ENCODE data around the gene SEMA3B. TPM values are rescaled to one million over a fixed set of nuclear protein-coding genes. Genes with fewer than 3 reads are reported as not detected.
A peak's percentile ranks its signal among the peaks of the same experiment; 100 is the strongest.
"Not testable (repeated sequence)": the region's sequence is repeated elsewhere in the genome, so short reads cannot be mapped to it uniquely, and the experiment has no call there.

SEMA3B gene
- total RNA-seq, 1 donor from 2014 or later = 22.1 TPM

GRCh38 chr3:50312041-50312440, 43.1 kb downstream of the SEMA3B start:
- DNase-seq (ENCODE audit: low spot score) = not testable (repeated sequence)

DNA sequence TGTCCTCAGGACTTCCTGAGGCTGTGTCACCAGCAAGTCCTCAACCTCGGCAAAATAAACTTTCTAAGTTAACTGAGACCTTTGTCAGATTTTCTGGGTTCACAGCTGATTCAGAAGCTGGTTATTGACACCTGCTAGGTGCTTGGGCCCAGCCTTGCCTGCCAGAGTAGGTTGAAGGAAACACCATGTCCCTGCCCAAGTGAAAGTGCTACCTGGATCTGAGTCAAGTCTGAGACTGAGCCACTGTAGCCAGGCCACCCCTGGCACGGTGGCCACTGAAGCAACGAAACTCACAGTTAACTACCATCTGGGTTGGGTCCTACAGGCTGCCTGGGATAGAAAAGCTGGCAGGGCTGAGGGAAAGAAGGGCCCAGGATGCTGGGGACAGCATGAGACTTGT, 45.4 kb downstream of the SEMA3B start:
- no peak for DNase-seq (ENCODE audit: low spot score)

DNA sequence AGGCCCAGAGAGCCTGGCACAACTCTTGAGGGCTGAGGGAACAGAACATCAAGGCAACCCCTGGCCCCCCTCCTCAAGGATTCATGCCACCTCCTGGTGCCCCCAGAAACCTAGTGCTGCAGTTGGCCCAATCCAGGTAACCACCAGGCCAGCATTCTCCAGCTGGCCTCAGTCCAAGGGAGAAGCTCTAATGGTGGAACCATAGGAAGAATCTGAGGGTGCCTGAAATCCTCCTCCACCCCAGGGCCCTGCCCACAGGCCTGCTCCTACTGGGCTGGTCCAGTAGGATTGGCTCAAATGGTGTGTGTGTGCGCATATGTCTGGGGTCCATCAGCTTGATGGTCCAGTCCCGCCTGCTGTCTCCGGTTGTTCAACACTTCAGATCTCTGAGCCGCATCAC, 45.9 kb downstream of the SEMA3B start:
- no peak for DNase-seq (ENCODE audit: low spot score)

DNA sequence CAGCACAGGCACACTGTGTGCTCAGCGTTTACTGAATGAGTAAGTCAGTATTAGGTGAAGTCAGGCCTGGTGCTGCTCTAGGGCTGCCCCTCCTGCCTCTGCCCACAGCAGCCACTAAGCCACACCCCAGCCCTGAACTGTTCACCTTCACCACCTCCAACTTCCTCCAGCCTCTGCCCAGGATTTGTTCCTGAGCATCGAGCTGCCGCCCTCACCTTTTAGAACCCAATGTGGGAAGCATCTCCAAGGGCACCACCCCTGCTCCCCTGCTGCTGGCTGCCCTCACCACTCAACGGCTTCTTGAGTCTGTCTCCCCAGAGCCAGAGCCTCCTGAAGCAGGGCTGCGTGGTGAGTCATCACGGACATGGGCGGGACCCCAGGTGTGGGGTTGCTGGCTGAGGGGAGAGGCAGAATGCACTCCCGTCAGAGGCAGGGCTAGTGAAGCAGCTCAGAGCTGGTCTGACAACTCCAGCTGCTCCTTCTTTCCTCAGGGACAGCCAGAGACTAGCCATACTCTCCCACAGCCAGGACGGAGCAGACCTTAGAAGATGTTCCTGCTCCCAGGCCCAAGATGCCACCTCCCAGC, 47.8 kb downstream of the SEMA3B start:
- no peak for DNase-seq (ENCODE audit: low spot score)

DNA sequence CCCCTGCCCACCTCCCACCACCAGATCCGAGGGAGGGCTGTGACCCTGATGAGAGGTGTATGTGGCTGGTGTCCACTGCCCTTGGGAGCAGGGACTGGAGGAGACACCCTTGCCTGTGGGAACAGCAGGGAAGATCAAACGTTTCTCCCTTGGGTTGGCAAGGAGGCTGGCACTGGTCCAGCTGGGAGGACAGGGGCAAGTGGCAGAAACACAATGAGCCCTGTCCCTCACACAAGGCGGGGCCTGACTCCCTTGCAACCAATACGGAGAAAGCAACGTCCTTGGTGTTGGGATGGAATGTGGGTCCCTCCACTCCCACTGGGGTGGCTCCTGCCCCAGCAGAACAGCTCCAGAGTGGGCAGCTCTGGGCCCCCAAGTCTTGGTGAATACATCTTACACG, 48.4 kb downstream of the SEMA3B start:
- DNase-seq (ENCODE audit: low spot score) = no peak

- no peak for DNase-seq (ENCODE audit: low spot score)
Measured at GRCh38 chr3:50318163-50318562, 49.2 kb downstream of the SEMA3B start.

DNA sequence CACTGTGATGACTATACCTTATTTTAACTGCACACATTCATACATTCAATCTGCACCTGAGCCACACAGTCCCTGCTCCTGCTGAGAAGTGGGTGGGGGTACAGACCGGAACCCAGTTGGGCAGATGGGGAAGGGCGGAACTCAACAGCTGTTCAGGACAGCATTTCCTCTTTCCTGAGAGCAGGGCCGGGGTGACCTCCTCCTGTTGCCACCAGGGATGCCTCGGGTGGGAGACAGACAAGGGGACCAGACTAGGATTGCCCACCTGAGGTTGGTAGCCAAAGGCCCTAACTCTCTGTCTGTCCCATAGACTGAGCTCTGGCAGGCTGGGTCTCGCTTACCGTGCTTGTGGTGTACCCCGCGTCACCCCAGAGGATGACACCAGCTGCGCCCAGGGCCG, 49.7 kb downstream of the SEMA3B start:
- DNase-seq (ENCODE audit: low spot score) = no peak

GRCh38 chr3:50319181-50319893, 50.4 kb downstream of the SEMA3B start:
- no peak for DNase-seq (ENCODE audit: low spot score)

GRCh38 chr3:50319894-50320625, 51.1 kb downstream of the SEMA3B start:
- no peak for DNase-seq (ENCODE audit: low spot score)

DNA sequence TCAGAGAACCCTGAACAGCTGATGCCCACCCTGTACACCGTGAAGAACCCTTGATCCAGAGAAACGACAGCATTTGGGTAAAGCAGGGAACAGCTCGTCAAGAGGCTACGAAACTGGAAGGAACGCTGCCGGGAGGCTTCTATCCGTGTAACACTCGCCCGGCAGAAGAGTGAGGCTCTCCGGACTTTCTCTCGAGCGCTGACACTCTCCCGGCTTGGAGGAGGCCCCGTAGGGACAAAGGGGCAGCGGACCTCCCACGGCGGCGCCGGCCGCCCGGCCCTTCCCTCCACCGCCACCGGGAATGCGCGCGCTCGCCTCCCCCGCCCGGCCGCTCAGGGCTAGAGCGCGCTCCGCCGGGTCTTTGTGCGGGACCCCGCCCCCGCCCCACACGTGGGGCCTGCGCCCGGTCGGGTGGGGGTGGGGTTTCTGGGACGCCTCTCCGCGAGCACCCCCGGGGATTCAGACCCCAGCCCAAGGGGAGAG, 51.9 kb downstream of the SEMA3B start:
- DNase-seq (ENCODE audit: low spot score) = no peak

DNA sequence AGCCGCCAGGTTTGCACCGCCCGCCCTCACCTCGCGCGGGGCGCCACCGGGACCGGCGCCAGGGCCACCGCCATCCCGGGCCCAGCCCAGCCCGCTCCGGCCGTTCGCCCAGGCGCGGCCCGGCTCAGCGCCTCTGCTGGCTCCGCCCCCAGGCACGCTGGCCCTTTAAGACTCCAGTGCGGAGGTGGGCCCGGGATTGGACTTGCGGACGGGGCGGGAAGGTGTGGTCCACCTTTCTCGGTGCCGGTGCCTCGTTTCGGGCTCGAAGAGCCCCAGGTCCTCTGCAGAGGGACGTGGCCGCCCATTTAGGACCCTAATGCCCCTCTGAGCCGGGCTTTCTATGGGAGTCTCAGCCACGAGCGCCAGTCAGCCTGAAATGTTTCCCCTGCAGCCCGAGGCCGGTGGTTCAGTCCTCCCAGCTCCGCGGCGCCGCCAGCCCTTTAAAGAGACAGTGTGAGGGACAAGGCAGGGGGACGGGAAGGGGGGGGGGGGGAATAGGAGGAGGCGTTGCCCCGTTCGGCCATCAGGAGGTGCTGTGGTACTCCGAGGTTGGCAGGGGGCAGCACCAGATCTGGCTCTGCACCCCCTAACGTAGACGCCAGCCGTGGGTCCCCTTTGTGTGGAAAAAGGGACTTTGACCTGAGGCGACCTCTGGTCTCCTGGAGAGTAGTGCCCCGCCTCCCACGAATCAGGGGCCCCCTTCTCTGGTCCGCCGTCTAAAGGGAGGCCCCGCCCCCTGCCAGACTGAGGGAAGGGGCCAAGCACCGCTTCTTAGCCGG, 52.6 kb downstream of the SEMA3B start:
- peak; percentile 96 for DNase-seq (ENCODE audit: low spot score)

DNA sequence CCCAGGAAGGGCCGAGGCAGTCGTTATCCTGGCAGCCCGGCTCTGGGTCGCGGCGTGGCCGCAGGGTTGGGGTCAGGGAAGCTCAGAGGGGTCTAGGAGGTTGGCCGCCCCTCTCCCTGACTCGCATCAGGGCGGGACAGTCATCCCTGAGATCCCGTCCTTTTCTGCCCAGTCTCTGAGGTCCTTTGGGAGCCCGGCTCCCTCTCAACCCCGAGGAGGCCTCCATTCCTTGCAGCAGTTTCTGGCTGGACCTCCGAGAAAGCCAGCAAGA, 53.1 kb downstream of the SEMA3B start:
- no peak for DNase-seq (ENCODE audit: low spot score)

- no peak for DNase-seq (ENCODE audit: low spot score)
Measured at GRCh38 chr3:50322386-50323091, 53.6 kb downstream of the SEMA3B start, which contains the start of gene HYAL2. Gene HYAL2, minus strand, starts transcription at chr3:50322745. Its CDS starts 2,256 bp downstream, at chr3:50320489.

DNA sequence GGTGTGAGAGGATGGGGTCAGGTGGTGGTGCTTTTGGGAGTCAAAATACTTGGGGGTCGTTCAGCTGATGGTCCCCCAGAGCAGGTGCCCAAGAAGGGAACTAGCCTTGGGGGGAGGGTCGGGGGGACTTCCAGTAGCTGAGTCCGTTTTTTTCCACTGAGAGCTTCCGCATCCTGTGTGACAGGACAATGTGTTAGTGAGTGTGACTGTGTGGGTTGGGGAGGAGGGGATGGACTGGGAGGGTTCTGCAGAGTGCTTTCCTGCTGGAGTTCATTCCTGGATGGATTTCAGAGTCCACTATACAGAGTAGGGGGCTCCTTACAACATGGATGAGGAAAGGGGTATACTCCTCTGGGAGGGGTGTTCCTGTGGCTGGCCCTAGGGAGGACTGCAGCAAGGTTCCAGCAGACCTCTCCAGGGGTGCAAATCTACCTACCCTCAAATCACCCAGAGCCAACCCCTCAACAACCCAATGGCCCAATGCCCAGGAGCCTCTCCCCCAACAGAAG, 54.2 kb downstream of the SEMA3B start:
- no peak for DNase-seq (ENCODE audit: low spot score)

GRCh38 chr3:50323614-50324199, 54.8 kb downstream of the SEMA3B start:
- DNase-seq (ENCODE audit: low spot score) = no peak

- DNase-seq (ENCODE audit: low spot score) = no peak
Measured at GRCh38 chr3:50324351-50325112, 55.6 kb downstream of the SEMA3B start.

DNA sequence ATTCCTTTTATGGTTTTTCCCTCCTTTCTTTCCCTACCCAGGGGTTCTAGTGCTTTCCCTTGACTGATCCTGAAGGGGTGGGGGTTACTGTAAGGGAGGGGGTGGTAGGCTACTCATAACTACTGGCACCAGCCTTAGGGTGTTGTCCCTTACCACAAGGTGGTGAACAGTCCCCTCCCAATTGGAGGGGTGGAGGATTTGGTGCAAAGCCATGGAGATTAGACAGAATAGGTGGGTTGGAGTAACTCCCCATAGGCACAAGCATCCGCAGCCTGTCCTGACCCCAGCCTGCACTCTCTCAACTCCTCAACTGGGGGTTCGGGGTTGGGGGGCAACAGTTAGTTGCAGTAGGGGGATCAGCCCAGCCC, 56.1 kb downstream of the SEMA3B start:
- DNase-seq (ENCODE audit: low spot score) = no peak

DNA sequence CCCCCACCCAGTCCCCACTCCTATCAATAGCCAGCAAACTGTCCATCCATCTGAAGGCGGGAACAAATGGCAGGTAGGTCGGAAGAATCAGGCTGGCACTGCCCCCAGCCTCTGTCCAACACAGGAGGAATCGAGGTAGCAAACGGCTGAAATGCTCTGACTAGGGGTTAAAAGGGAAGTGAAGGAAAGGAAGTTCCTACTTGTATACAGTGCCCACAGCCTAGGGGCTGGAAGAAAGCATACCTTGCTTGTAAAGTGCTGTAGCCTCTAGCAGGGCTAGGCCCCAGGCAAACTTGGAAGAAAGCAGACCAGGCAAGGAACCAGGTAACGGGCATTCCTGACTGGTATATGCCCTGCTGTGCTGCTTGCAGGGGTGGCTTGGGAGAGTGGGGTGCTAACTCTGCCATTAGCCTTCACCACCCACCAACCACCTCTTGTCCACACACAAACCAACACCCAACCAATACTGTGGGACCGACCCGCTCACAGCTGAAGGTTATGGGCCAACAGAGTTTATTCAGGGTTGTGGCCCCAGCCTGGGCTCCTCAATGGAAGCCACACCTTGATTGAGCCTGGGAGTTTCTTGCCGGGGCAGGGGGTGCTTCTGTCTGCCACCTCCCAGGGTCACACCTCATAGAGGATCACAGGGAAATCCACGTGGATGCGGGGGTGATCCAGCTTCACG, 56.7 kb downstream of the SEMA3B start:
- DNase-seq (ENCODE audit: low spot score) = no peak

- no peak for DNase-seq (ENCODE audit: low spot score)
Measured at GRCh38 chr3:50326182-50326541, 57.2 kb downstream of the SEMA3B start.
